ENCODE results near the gene GRM8. TPM values are rescaled to one million over a fixed set of nuclear protein-coding genes. Genes with fewer than 3 reads are reported as not detected.

Gene GRM8
- polyA plus RNA-seq, 1 donor from 2014 or later = 1.5 TPM

DNA sequence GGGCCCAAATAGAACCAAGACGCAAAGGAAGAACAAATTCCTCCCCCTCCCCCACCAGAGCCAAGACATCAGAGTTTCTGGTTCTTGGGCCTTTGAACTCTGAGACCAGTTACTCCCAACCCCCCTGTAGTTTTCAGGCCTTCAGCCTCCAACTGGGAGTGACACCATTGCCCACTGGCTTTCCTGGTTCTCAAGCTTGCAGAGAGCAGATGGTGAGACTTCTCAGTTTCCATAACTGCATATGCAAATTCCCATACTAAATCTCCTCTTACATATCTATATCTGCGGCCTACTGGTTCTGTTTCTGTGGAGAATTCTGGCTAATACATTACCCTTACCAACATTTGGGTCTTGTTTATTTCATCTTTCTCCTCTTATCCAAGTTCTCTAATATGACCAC, 762.9 kb downstream of the GRM8 start:
- no peak overlapping the region for H3K4me2 ChIP-seq (ENCODE audit: low read length)
- TF ChIP-seq RAD21 (conservative IDR thresholded peaks at IDR 0.05) (no peak), EZH2 (IDR thresholded peaks at IDR 0.05; ENCODE audit: borderline replicate concordance, insufficient read depth, low read length, poor library complexity, severe bottlenecking) (no peak), EP300 (conservative IDR thresholded peaks at IDR 0.05; ENCODE audit: poor library complexity, severe bottlenecking) (no peak), MXI1 (conservative IDR thresholded peaks at IDR 0.05; ENCODE audit: poor library complexity, severe bottlenecking) (no peak), SMC3 (conservative IDR thresholded peaks at IDR 0.05; ENCODE audit: poor library complexity) (no peak)
- TF ChIP-seq, protein P1, sequence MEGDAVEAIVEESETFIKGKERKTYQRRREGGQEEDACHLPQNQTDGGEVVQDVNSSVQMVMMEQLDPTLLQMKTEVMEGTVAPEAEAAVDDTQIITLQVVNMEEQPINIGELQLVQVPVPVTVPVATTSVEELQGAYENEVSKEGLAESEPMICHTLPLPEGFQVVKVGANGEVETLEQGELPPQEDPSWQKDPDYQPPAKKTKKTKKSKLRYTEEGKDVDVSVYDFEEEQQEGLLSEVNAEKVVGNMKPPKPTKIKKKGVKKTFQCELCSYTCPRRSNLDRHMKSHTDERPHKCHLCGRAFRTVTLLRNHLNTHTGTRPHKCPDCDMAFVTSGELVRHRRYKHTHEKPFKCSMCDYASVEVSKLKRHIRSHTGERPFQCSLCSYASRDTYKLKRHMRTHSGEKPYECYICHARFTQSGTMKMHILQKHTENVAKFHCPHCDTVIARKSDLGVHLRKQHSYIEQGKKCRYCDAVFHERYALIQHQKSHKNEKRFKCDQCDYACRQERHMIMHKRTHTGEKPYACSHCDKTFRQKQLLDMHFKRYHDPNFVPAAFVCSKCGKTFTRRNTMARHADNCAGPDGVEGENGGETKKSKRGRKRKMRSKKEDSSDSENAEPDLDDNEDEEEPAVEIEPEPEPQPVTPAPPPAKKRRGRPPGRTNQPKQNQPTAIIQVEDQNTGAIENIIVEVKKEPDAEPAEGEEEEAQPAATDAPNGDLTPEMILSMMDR (IDR thresholded peaks at IDR 0.05; ENCODE audit: poor library complexity, severe bottlenecking) = no peak
- H3K79me2 ChIP-seq (replicated peaks; ENCODE audit: insufficient read depth, low read length) = no peaks in the 10 kb centered on the region
- no peak overlapping the region for H3K9ac ChIP-seq (ENCODE audit: low read length)
- no peaks in the 10 kb centered on the region for H3K27me3 ChIP-seq (ENCODE audit: insufficient read depth, low read depth, low read length)
- H3F3A ChIP-seq (ENCODE audit: insufficient read depth, low read length, poor library complexity, severe bottlenecking) = no peaks in the 10 kb centered on the region
- H3K36me3 ChIP-seq (ENCODE audit: insufficient read depth, low read length) = no peaks in the 10 kb centered on the region
- H3K27ac ChIP-seq (ENCODE audit: low read length) = no peak overlapping the region
- H2AFZ ChIP-seq (ENCODE audit: low read depth, low read length) = no peak overlapping the region
- no peaks in the 10 kb centered on the region for H3K9me3 ChIP-seq (ENCODE audit: low read length)
- H3K9me2 ChIP-seq (ENCODE audit: insufficient read depth, low read length) = no peaks in the 10 kb centered on the region
- H4K20me1 ChIP-seq (ENCODE audit: insufficient read depth) = no peaks in the 10 kb centered on the region
- no peak overlapping the region for H3K4me3 ChIP-seq (ENCODE audit: low read length)

DNA sequence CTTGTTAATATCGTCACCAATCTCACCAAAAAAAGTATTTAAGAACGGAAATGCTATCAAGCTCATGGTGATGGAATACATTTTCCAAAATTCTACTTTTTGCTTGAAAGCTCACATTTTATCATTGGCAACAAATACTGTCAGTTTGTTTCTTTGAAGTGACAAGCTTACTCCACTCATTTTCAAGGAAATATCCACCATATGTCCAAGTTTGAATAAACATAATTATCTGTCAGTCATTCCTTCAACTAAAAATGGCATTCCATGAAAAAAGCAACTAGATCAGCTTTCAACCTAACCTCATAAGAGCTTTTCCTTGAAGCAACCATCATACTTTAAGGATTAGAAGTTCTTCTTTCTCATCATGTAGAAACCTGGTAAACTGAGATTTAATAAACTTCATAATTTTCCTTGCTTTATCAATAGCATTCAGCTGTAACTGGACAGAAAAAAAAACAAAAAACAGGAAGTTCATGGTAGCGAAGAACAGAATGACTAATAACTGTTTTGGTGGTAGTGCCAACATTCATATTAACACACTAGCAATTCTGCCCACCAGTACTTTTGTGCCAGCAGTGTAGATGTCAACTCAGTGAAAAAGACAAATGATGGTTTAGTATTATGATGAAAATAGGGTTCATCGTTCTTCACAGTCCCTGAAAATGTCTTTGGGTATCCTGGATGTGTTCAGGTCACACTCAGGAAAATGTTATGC, 764.9 kb downstream of the GRM8 start:
- H3K9me3 ChIP-seq (ENCODE audit: low read length) = no peaks in the 10 kb centered on the region
- H3K4me2 ChIP-seq (ENCODE audit: low read length) = no peak overlapping the region
- no peak for TF ChIP-seq TAF1 (IDR thresholded peaks at IDR 0.05; ENCODE audit: low read depth)
- TF ChIP-seq EP300 (conservative IDR thresholded peaks at IDR 0.05; ENCODE audit: poor library complexity, severe bottlenecking) = peak; percentile 60
- no peak for TF ChIP-seq RAD21 (conservative IDR thresholded peaks at IDR 0.05)
- TF ChIP-seq POLR2AphosphoS5 (IDR thresholded peaks at IDR 0.05) = no peak
- no peak for TF ChIP-seq MXI1 (conservative IDR thresholded peaks at IDR 0.05; ENCODE audit: poor library complexity, severe bottlenecking)
- TF ChIP-seq, protein P2, sequence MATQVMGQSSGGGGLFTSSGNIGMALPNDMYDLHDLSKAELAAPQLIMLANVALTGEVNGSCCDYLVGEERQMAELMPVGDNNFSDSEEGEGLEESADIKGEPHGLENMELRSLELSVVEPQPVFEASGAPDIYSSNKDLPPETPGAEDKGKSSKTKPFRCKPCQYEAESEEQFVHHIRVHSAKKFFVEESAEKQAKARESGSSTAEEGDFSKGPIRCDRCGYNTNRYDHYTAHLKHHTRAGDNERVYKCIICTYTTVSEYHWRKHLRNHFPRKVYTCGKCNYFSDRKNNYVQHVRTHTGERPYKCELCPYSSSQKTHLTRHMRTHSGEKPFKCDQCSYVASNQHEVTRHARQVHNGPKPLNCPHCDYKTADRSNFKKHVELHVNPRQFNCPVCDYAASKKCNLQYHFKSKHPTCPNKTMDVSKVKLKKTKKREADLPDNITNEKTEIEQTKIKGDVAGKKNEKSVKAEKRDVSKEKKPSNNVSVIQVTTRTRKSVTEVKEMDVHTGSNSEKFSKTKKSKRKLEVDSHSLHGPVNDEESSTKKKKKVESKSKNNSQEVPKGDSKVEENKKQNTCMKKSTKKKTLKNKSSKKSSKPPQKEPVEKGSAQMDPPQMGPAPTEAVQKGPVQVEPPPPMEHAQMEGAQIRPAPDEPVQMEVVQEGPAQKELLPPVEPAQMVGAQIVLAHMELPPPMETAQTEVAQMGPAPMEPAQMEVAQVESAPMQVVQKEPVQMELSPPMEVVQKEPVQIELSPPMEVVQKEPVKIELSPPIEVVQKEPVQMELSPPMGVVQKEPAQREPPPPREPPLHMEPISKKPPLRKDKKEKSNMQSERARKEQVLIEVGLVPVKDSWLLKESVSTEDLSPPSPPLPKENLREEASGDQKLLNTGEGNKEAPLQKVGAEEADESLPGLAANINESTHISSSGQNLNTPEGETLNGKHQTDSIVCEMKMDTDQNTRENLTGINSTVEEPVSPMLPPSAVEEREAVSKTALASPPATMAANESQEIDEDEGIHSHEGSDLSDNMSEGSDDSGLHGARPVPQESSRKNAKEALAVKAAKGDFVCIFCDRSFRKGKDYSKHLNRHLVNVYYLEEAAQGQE (IDR thresholded peaks at IDR 0.05; ENCODE audit: borderline replicate concordance) = no peak
- TF ChIP-seq, protein P1 (IDR thresholded peaks at IDR 0.05; ENCODE audit: poor library complexity, severe bottlenecking) = no peak
- no peak for TF ChIP-seq SMC3 (conservative IDR thresholded peaks at IDR 0.05; ENCODE audit: poor library complexity)
- H3K27me3 ChIP-seq (ENCODE audit: insufficient read depth, low read depth, low read length) = no peaks in the 10 kb centered on the region
- H3K79me2 ChIP-seq (replicated peaks; ENCODE audit: insufficient read depth, low read length) = no peaks in the 10 kb centered on the region
- no peaks in the 10 kb centered on the region for H3K36me3 ChIP-seq (ENCODE audit: insufficient read depth, low read length)
- H3K4me3 ChIP-seq (ENCODE audit: low read length) = no peak overlapping the region
- no peaks in the 10 kb centered on the region for H3K9me2 ChIP-seq (ENCODE audit: insufficient read depth, low read length)
- H3K27ac ChIP-seq (ENCODE audit: low read length) = no peak overlapping the region
- no peaks in the 10 kb centered on the region for H3F3A ChIP-seq (ENCODE audit: insufficient read depth, low read length, poor library complexity, severe bottlenecking)
- no peaks in the 10 kb centered on the region for H4K20me1 ChIP-seq (ENCODE audit: insufficient read depth)
- no peak overlapping the region for H3K9ac ChIP-seq (ENCODE audit: low read length)
- H2AFZ ChIP-seq (ENCODE audit: low read depth, low read length) = no peak overlapping the region

All from neural cell (in vitro differentiated cells).